Left hindlimb (tissue), 1 donor: ENCODE measurements around the gene USF1.
A peak's percentile ranks its signal among the peaks of the same experiment; 100 is the strongest.
"Not testable (repeated sequence)": the region's sequence is repeated elsewhere in the genome, so short reads cannot be mapped to it uniquely, and the experiment has no call there.

Experiments
- DNase-seq: peaks from one replicate; pipeline ENCODE4 v3.0.0-alpha.2; 2018

Gene USF1

GRCh38 chr1:161047436-161048420 lies 2.0 kb upstream of the USF1 start:
- DNase-seq, result no peak

- DNase-seq, result no peak
These were observed 940 bp upstream of the USF1 start for GRCh38 chr1:161046605-161047228.

- DNase-seq, result peak; percentile 73
These were observed 655 bp downstream of the USF1 start for GRCh38 chr1:161044908-161045735.

GRCh38 chr1:161044535-161044907 lies 1.3 kb downstream of the USF1 start:
- no peak for DNase-seq

- DNase-seq, result no peak
These were observed 6.2 kb downstream of the USF1 start for GRCh38 chr1:161039546-161039945.

GRCh38 chr1:161039154-161039545 lies 6.6 kb downstream of the USF1 start:
- DNase-seq, result no peak

- peak; percentile 62 for DNase-seq
These were observed 7.1 kb downstream of the USF1 start, which contains the start of gene TSTD1 for GRCh38 chr1:161038523-161039153. Gene TSTD1, minus strand, starts transcription at chr1:161038964. Its CDS starts 75 bp downstream, at chr1:161038889.

GRCh38 chr1:161037661-161038522 lies 7.9 kb downstream of the USF1 start:
- DNase-seq, result no peak

GRCh38 chr1:161033751-161034150 lies 12.0 kb downstream of the USF1 start:
- DNase-seq, result no peak

- DNase-seq, result no peak
These were observed 13.4 kb downstream of the USF1 start for GRCh38 chr1:161032409-161032808.

- DNase-seq, result no peak
These were observed 13.9 kb downstream of the USF1 start for GRCh38 chr1:161031874-161032273.

GRCh38 chr1:161029466-161029865 lies 16.3 kb downstream of the USF1 start:
- DNase-seq, result not testable (repeated sequence)

- DNase-seq, result not testable (repeated sequence)
These were observed 18.8 kb downstream of the USF1 start for GRCh38 chr1:161026954-161027353.

GRCh38 chr1:161022432-161022831 lies 23.3 kb downstream of the USF1 start:
- not testable (repeated sequence) for DNase-seq

- DNase-seq, result no peak
These were observed 23.8 kb downstream of the USF1 start for GRCh38 chr1:161021970-161022353.

GRCh38 chr1:161021165-161021969 lies 24.4 kb downstream of the USF1 start:
- DNase-seq, result peak; percentile 59

GRCh38 chr1:161020509-161021164 lies 25.1 kb downstream of the USF1 start, which contains the start of gene F11R:
Gene F11R, minus strand, starts transcription at chr1:161021152. Its CDS starts 79 bp downstream, at chr1:161021073.
- no peak for DNase-seq

- DNase-seq, result no peak
These were observed 25.9 kb downstream of the USF1 start for GRCh38 chr1:161019751-161020495.

- DNase-seq, result not testable (repeated sequence)
These were observed 26.6 kb downstream of the USF1 start for GRCh38 chr1:161019111-161019660.
